HCT116 (cell line): Measurements from ENCODE around the gene ADCY2. TPM values are rescaled to one million over a fixed set of nuclear protein-coding genes. Genes with fewer than 3 reads are reported as not detected.

Experiments
- ATAC-seq: fragments of 200-7000 bp; cut with Tn5 transposase; 2 replicates; pipeline ENCODE4 v1.9.1; 2020; ENCODE audit warnings: mild to moderate bottlenecking, moderate library complexity
- BruUV-seq: library from RNA; stranded (reverse); fragments of 400-500 nt; replicated peaks from 2 replicates; lab custom pipeline; 2021; lab: Mats Ljungman, UMichigan
- CTCF ChIA-PET: fragments of 300-600 bp; sonication (Branson Sonifier 250); formaldehyde crosslinking; loops from one replicate; lab custom pipeline; 2021; ENCODE audit warnings: antibody characterized with exemption; lab: Charles Lee
- POLR2A ChIA-PET: fragments of 300-600, 350-600 bp; sonication (Branson Sonifier 250); formaldehyde crosslinking; loops from one replicate; lab custom pipeline; 2021; ENCODE audit warnings: antibody characterized with exemption; lab: Charles Lee
- RAD21 ChIA-PET, 2 experiments: fragments of 300-600 bp; sonication (Branson Sonifier 250); formaldehyde crosslinking; loops; one replicate each; lab custom pipeline; 2023; ENCODE audit warnings: low total read pairs in 2 of 2; ENCODE audit not compliant: uncharacterized antibody in 2 of 2, unreplicated experiment in 2 of 2, low non-redundant PET in 1 of 2; lab: Charles Lee
- DNase-seq: peaks from one replicate; pipeline ENCODE4 v3.0.0-alpha.2; 2010; ENCODE audit warnings: low read depth, low spot score
- H2AFZ ChIP-seq: fragments of 200-600 bp; shearing (Covaris generic), sonication (generic); 2 replicates; pipeline ENCODE4 v1.6.1; 2017; ENCODE audit warnings: low read depth, mixed run types, mixed read lengths, antibody characterized with exemption, low read length; ENCODE audit not compliant: poor library complexity, severe bottlenecking
- H3K27ac ChIP-seq: 2 replicates; pipeline ENCODE4 v1.5.1; 2012; ENCODE audit warnings: low read depth, low read length
- H3K27me3 ChIP-seq: fragments of 200-600 bp; sonication (generic); 2 replicates; pipeline ENCODE4 v1.6.1; 2016; ENCODE audit warnings: mixed run types, low read length, mixed read lengths; ENCODE audit not compliant: insufficient read depth
- H3K36me3 ChIP-seq, 2 experiments: fragments of 200-500 bp in 1 of 2; fragments of 200-600 bp in 1 of 2; sonication (Bioruptor generic) in 1 of 2; sonication (generic) in 1 of 2; 2 replicates each; pipeline versions ENCODE4 v1.5.1 to v1.6.1; 2014 to 2016; ENCODE audit warnings: low read length in 2 of 2, inconsistent platforms in 1 of 2, mixed read lengths in 1 of 2, mixed run types in 1 of 2; ENCODE audit not compliant: insufficient read depth in 2 of 2, control insufficient read depth in 1 of 2
- H3K4me1 ChIP-seq, 2 experiments: fragments of 200-600 bp in 1 of 2; sonication (generic) in 1 of 2; 2 replicates each; pipeline versions ENCODE4 v1.5.1 to v1.6.1; 2012 to 2017; ENCODE audit warnings: low read length in 2 of 2, inconsistent platforms in 1 of 2, mild to moderate bottlenecking in 1 of 2, mixed read lengths in 1 of 2, mixed run types in 1 of 2, moderate library complexity in 1 of 2; ENCODE audit not compliant: insufficient read depth in 2 of 2, control insufficient read depth in 1 of 2
- H3K4me2 ChIP-seq: fragments of 200-600 bp; sonication (generic); 2 replicates; pipeline ENCODE4 v1.6.1; 2017; ENCODE audit warnings: mixed run types, low read length, mixed read lengths
- H3K4me3 ChIP-seq, 2 experiments: fragments of 200-600 bp in 1 of 2; sonication (generic) in 1 of 2; replicated peaks in 1 of 2; 2 replicates each; pipeline ENCODE4 v1.5.1; 2011 to 2016; ENCODE audit warnings: low read length in 2 of 2, control low read depth in 1 of 2, low read depth in 1 of 2, mild to moderate bottlenecking in 1 of 2, mixed read lengths in 1 of 2, mixed run types in 1 of 2
- H3K79me2 ChIP-seq: fragments of 200-600 bp; sonication (generic); 2 replicates; pipeline ENCODE4 v1.6.1; 2017; ENCODE audit warnings: mild to moderate bottlenecking, mixed run types, low read length, moderate library complexity, mixed read lengths; ENCODE audit not compliant: insufficient read depth
- H3K9ac ChIP-seq: fragments of 200-600 bp; sonication (generic); 2 replicates; pipeline ENCODE4 v1.6.1; 2016; ENCODE audit warnings: low read length, mixed read lengths
- H3K9me2 ChIP-seq: fragments of 200-600 bp; sonication (generic), shearing (Covaris generic); 2 replicates; pipeline ENCODE4 v1.6.1; 2017; ENCODE audit warnings: mixed run types, mild to moderate bottlenecking, moderate library complexity; ENCODE audit not compliant: insufficient read depth
- H3K9me3 ChIP-seq, 2 experiments: fragments of 200-500 bp in 1 of 2; fragments of 200-600 bp in 1 of 2; sonication (Bioruptor generic) in 1 of 2; sonication (generic) in 1 of 2; 2 replicates each; pipeline ENCODE4 v1.6.1; 2014 to 2017; ENCODE audit warnings: low read length in 2 of 2, mixed read lengths in 2 of 2, inconsistent platforms in 1 of 2, low read depth in 1 of 2, mild to moderate bottlenecking in 1 of 2, mixed run types in 1 of 2, moderate library complexity in 1 of 2; ENCODE audit not compliant: control insufficient read depth in 1 of 2, insufficient read depth in 1 of 2
- H4K20me1 ChIP-seq: fragments of 200-600 bp; sonication (generic), shearing (Covaris generic); 2 replicates; pipeline ENCODE4 v1.6.1; 2017; ENCODE audit warnings: mixed run types, mild to moderate bottlenecking, moderate library complexity; ENCODE audit not compliant: insufficient read depth
- CEBPB ChIP-seq: IDR thresholded peaks from 2 replicates; pipeline ENCODE4 v1.6.1; 2012; ENCODE audit warnings: low read depth
- EZH2 ChIP-seq: fragments of 200-600 bp; sonication (generic); IDR thresholded peaks from 2 replicates; pipeline ENCODE4 v1.6.1; 2017; ENCODE audit warnings: antibody characterized with exemption, mixed run types
- EZH2phosphoT487 ChIP-seq: fragments of 200-600 bp; IDR thresholded peaks from 2 replicates; pipeline ENCODE4 v1.6.1; 2018; ENCODE audit warnings: antibody characterized with exemption, borderline replicate concordance
- FOSL1 ChIP-seq: IDR thresholded peaks from 2 replicates; pipeline ENCODE4 v1.6.1; 2012; ENCODE audit warnings: low read depth
- JUND ChIP-seq: IDR thresholded peaks from 2 replicates; pipeline ENCODE4 v1.6.1; 2012
- MAX ChIP-seq: IDR thresholded peaks from 2 replicates; pipeline ENCODE4 v1.6.1; 2012
- POLR2A ChIP-seq: IDR thresholded peaks from 2 replicates; pipeline ENCODE4 v1.7.0; 2011; ENCODE audit warnings: borderline replicate concordance; ENCODE audit not compliant: insufficient read depth, insufficient read length; ENCODE audit errors: extremely low read depth
- RAD21 ChIP-seq: IDR thresholded peaks from 2 replicates; pipeline ENCODE4 v1.6.1; 2012; ENCODE audit warnings: low read depth, mild to moderate bottlenecking
- REST ChIP-seq: IDR thresholded peaks from 2 replicates; pipeline ENCODE4 v1.6.1; 2012; ENCODE audit warnings: low read depth
- SP1 ChIP-seq: IDR thresholded peaks from 2 replicates; pipeline ENCODE4 v1.6.1; 2012; ENCODE audit warnings: low read depth
- TCF7L2 ChIP-seq: IDR thresholded peaks from 2 replicates; pipeline ENCODE4 v1.7.0; 2011; ENCODE audit warnings: borderline replicate concordance, inconsistent platforms; ENCODE audit not compliant: insufficient read depth, insufficient read length; ENCODE audit errors: extremely low read depth
- YY1 ChIP-seq: IDR thresholded peaks from 2 replicates; pipeline ENCODE4 v1.6.1; 2011; ENCODE audit warnings: low read length, low read depth, moderate library complexity, mild to moderate bottlenecking; ENCODE audit not compliant: insufficient replicate concordance; ENCODE audit errors: extremely low read depth
- ZFX ChIP-seq: fragments of 450-650 bp; IDR thresholded peaks from 2 replicates; pipeline ENCODE4 v1.6.1; 2017
- ZNF274 ChIP-seq: fragments of 200-500 bp; sonication (Bioruptor generic); IDR thresholded peaks from 2 replicates; pipeline ENCODE4 v1.6.1; 2014; ENCODE audit warnings: mild to moderate bottlenecking, low read depth, low read length, inconsistent platforms
- intact Hi-C: fragments of 100-400 bp; cut with micrococcal nuclease; formaldehyde crosslinking; loops from 2 replicates; pipeline ENCODE4 v1.10.0; 2022
- total RNA-seq: library from RNA; stranded (reverse); gene quantifications from one replicate; pipeline ENCODE4 v1.2.1, GENCODE V29; 2021; ENCODE audit not compliant: unreplicated experiment
- TF ChIP-seq, protein P1 (sequence below): IDR thresholded peaks from 2 replicates; pipeline ENCODE4 v1.6.1; 2012
- TF ChIP-seq, protein P2 (sequence below): IDR thresholded peaks from 2 replicates; pipeline ENCODE4 v1.6.1; 2011; ENCODE audit warnings: mild to moderate bottlenecking, low read length, moderate library complexity; ENCODE audit not compliant: insufficient replicate concordance; ENCODE audit errors: extremely low read depth

Gene ADCY2
- total RNA-seq, 1 experiment from 2014 or later: 0.15 TPM

DNA sequence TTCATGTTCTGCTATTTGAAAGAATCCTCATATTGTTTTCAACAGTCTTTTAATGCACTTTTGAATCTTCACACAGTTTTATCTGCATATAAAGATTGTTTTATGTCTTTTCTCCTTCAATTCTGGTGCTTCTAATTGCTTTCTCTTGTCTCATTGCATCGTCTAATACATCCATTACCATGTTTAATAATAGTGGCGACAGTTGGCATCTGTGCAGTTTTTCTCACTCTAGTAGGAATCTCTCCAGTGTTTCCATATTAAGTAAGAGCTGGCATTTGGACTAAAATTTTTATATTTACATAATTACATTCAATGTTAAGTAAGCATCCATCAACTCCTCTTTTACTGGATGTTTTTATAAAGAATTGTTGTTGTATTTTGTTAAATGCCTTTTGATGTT, 49.9 kb downstream of the ADCY2 start:
- ChIA-PET CTCF (no interaction called here), POLR2A (no interaction called here), RAD21 (no interaction called here)
- no peak overlapping the region for H2AFZ ChIP-seq
- intact Hi-C loops: no loop called here
- no peak overlapping the region for H3K27ac ChIP-seq
- no peak for ATAC-seq
- no peaks in the 10 kb centered on the region for H3K36me3 ChIP-seq
- H4K20me1 ChIP-seq: no peaks in the 10 kb centered on the region
- no peaks in the 10 kb centered on the region for H3K9me2 ChIP-seq
- H3K9me3 ChIP-seq: peaks cover 6 to 21% of the 10 kb centered on the region in 2 experiments; a peak in 2 of 4 replicates
- no peaks in the 10 kb centered on the region for H3K79me2 ChIP-seq
- DNase-seq: no peak
- H3K9ac ChIP-seq: no peak overlapping the region
- no peaks in the 10 kb centered on the region for H3K4me1 ChIP-seq
- no peak overlapping the region for H3K4me3 ChIP-seq
- BruUV-seq: no TSS peak
- no peaks in the 10 kb centered on the region for H3K27me3 ChIP-seq
- H3K4me2 ChIP-seq: no peak overlapping the region
- TF ChIP-seq YY1: no peak

GRCh38 chr5:7446913-7447312, 51.0 kb downstream of the ADCY2 start:
- ATAC-seq (no peak), DNase-seq (no peak)
- H3K79me2 ChIP-seq: no peaks in the 10 kb centered on the region
- H3K4me2 ChIP-seq: no peak overlapping the region
- no peaks in the 10 kb centered on the region for H3K9me2 ChIP-seq
- TF ChIP-seq REST (no peak), SP1 (no peak), FOSL1 (no peak), ZNF274 (no peak), ZFX (no peak), MAX (no peak), RAD21 (no peak), EZH2 (no peak), JUND (no peak), CEBPB (no peak), POLR2A (no peak), TCF7L2 (no peak), EZH2phosphoT487 (no peak)
- TF ChIP-seq, protein P1, sequence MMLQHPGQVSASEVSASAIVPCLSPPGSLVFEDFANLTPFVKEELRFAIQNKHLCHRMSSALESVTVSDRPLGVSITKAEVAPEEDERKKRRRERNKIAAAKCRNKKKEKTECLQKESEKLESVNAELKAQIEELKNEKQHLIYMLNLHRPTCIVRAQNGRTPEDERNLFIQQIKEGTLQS: no peak
- TF ChIP-seq, protein P2, sequence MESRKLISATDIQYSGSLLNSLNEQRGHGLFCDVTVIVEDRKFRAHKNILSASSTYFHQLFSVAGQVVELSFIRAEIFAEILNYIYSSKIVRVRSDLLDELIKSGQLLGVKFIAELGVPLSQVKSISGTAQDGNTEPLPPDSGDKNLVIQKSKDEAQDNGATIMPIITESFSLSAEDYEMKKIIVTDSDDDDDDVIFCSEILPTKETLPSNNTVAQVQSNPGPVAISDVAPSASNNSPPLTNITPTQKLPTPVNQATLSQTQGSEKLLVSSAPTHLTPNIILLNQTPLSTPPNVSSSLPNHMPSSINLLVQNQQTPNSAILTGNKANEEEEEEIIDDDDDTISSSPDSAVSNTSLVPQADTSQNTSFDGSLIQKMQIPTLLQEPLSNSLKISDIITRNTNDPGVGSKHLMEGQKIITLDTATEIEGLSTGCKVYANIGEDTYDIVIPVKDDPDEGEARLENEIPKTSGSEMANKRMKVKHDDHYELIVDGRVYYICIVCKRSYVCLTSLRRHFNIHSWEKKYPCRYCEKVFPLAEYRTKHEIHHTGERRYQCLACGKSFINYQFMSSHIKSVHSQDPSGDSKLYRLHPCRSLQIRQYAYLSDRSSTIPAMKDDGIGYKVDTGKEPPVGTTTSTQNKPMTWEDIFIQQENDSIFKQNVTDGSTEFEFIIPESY: no peak
- ChIA-PET CTCF (no interaction called here), RAD21 (no interaction called here), POLR2A (no interaction called here)
- no peaks in the 10 kb centered on the region for H3K36me3 ChIP-seq
- no peak overlapping the region for H3K4me3 ChIP-seq
- H3K9ac ChIP-seq: no peak overlapping the region
- BruUV-seq: no TSS peak
- H3K4me1 ChIP-seq: no peaks in the 10 kb centered on the region
- no peak overlapping the region for H3K27ac ChIP-seq
- intact Hi-C loops: no loop called here
- H3K9me3 ChIP-seq: peaks cover 6 to 18% of the 10 kb centered on the region in 2 experiments; a peak in 2 of 4 replicates
- H3K27me3 ChIP-seq: no peaks in the 10 kb centered on the region
- no peaks in the 10 kb centered on the region for H4K20me1 ChIP-seq
- H2AFZ ChIP-seq: no peak overlapping the region
